Measurements from ENCODE around the gene CPZ.

DNA sequence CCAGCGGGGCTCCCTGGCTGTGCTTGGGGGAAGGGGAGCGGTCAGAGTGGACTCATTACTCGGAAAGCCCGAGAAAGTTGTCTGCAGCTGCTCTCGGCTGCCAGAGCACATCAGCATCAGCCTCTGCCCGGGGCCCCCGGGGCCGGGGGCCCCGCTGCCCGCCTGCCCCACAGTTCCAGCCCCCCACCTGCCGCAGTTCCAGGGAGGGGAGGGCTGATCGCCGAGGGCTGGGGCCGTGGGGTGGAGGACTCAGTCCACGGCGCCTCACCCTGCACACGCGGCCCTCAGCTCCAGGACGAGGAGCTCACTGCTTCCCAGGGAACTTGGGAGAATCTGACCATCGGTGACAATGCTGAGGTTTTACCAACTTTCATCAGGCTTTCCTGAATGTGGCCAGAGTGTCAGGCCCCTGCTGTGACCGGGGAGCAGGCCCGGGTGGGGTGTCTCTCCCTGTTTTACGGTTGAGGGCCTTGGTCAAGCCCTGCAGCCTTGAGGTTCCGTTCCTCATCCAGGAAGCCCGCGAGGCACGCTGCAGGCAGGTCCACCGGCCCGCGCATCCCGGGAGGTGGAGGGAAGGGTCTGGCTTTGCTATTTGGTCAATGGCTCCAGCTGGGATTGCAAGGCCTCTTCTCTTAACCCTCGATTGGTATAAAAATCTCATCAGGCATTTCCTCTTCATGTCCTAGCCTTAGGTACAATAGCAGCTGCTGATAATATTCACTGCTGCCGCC is 57.2 kb downstream of the CPZ start:
- no peak for TF ChIP-seq POLR2AphosphoS5 (IDR thresholded peaks at IDR 0.05; ENCODE audit: low read depth)
- no peak for TF ChIP-seq EZH2 (IDR thresholded peaks at IDR 0.05; ENCODE audit: low read depth, unreplicated experiment)
- TF ChIP-seq, protein P1, sequence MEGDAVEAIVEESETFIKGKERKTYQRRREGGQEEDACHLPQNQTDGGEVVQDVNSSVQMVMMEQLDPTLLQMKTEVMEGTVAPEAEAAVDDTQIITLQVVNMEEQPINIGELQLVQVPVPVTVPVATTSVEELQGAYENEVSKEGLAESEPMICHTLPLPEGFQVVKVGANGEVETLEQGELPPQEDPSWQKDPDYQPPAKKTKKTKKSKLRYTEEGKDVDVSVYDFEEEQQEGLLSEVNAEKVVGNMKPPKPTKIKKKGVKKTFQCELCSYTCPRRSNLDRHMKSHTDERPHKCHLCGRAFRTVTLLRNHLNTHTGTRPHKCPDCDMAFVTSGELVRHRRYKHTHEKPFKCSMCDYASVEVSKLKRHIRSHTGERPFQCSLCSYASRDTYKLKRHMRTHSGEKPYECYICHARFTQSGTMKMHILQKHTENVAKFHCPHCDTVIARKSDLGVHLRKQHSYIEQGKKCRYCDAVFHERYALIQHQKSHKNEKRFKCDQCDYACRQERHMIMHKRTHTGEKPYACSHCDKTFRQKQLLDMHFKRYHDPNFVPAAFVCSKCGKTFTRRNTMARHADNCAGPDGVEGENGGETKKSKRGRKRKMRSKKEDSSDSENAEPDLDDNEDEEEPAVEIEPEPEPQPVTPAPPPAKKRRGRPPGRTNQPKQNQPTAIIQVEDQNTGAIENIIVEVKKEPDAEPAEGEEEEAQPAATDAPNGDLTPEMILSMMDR (conservative IDR thresholded peaks at IDR 0.05; ENCODE audit: low read depth in 2 of 2), result no peak
- no peak for TF ChIP-seq JUNB (IDR thresholded peaks at IDR 0.05; ENCODE audit: unreplicated experiment)
- no peak for TF ChIP-seq NANOG (IDR thresholded peaks at IDR 0.05; ENCODE audit: borderline replicate concordance)
- no peak for TF ChIP-seq CREB1 (CRISPR knock-in tag; IDR thresholded peaks at IDR 0.05; ENCODE audit: low read depth)
- TF ChIP-seq, protein P2, sequence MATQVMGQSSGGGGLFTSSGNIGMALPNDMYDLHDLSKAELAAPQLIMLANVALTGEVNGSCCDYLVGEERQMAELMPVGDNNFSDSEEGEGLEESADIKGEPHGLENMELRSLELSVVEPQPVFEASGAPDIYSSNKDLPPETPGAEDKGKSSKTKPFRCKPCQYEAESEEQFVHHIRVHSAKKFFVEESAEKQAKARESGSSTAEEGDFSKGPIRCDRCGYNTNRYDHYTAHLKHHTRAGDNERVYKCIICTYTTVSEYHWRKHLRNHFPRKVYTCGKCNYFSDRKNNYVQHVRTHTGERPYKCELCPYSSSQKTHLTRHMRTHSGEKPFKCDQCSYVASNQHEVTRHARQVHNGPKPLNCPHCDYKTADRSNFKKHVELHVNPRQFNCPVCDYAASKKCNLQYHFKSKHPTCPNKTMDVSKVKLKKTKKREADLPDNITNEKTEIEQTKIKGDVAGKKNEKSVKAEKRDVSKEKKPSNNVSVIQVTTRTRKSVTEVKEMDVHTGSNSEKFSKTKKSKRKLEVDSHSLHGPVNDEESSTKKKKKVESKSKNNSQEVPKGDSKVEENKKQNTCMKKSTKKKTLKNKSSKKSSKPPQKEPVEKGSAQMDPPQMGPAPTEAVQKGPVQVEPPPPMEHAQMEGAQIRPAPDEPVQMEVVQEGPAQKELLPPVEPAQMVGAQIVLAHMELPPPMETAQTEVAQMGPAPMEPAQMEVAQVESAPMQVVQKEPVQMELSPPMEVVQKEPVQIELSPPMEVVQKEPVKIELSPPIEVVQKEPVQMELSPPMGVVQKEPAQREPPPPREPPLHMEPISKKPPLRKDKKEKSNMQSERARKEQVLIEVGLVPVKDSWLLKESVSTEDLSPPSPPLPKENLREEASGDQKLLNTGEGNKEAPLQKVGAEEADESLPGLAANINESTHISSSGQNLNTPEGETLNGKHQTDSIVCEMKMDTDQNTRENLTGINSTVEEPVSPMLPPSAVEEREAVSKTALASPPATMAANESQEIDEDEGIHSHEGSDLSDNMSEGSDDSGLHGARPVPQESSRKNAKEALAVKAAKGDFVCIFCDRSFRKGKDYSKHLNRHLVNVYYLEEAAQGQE (IDR thresholded peaks at IDR 0.05; ENCODE audit: unreplicated experiment), result no peak
- TF ChIP-seq ZNF114 (CRISPR knock-in tag; IDR thresholded peaks at IDR 0.05), result no peak
- no peak for TF ChIP-seq EZH2phosphoT487 (IDR thresholded peaks at IDR 0.05; ENCODE audit: unreplicated experiment)

Measured in GM23338 (cell line).